Dedifferentiated amniotic fluid mesenchymal stem cell (primary cell): ENCODE measurements around the gene BLNK.
A peak's percentile ranks its signal among the peaks of the same experiment; 100 is the strongest.
"Not testable (repeated sequence)": the region's sequence is repeated elsewhere in the genome, so short reads cannot be mapped to it uniquely, and the experiment has no call there.

Source experiments
- DNase-seq: peaks from one replicate; pipeline ENCODE4 v3.0.0-alpha.2; 2016; ENCODE audit errors: extremely low spot score

The BLNK gene

GRCh38 chr10:96225119-96225518, 46.2 kb downstream of the BLNK start:
- DNase-seq: no peak

GRCh38 chr10:96222908-96223307, 48.5 kb downstream of the BLNK start:
- DNase-seq: no peak

- no peak for DNase-seq
Measured at GRCh38 chr10:96222441-96222840, 48.9 kb downstream of the BLNK start.

DNA sequence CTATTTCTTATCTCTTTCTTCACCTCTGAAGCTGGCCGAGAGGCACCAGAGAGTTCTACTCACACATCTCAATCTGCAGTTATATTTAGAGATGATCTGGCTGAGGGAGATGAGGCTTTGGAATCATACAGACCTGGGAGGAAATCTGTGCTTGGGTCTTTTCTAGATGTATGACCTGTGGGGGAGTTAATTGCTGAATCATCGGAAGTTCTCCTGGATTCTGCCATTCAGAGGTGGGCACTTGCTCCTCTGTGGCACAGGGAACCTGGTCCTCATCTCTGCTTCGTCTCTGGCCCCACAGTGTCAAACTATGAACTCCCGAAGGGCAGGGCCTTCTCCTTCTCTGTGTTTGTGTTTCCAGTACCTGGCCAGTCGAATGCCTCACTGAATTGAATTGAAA, 52.5 kb downstream of the BLNK start:
- no peak for DNase-seq

DNA sequence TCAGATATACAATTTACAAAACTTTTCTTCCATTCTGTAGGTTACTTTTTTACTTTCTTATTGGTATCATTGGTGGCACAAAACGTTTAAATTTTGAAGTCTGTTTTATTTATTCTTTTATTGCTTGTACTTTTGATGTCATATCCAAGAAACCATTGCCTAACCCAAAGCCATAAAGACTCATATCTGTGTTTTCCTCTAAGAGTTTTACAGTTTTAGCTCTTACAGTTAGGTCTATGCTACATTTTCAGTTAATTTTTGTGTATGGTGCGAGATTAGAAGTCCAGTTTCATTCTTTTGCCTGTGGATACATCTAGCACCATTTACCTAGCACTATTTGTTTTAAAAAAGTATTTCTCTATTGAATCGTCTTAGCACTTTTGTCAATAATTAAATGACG, 53.7 kb downstream of the BLNK start:
- no peak for DNase-seq

- DNase-seq: no peak
Measured at GRCh38 chr10:96216775-96217174, 54.6 kb downstream of the BLNK start.

DNA sequence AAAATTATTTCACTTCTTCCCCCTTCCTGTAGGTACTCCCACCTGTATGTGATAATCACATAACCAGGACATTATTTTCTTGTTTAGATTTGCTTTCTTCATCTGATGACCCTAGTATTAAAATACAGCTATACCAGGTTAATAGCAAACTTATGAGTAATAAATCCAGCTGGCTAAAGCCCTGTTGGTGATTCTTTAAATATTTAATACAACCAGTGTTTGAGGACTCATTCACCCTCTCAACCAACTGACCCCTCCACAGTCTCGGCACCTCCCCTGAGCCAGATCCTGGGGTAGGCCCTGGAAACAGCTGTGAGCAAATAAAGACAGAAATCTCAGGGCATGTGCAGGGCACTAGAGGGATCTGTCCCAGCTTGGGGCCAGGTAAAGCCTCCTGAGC, 58.5 kb downstream of the BLNK start:
- DNase-seq: no peak

- no peak for DNase-seq
Measured at GRCh38 chr10:96211764-96212163, 59.6 kb downstream of the BLNK start.

DNA sequence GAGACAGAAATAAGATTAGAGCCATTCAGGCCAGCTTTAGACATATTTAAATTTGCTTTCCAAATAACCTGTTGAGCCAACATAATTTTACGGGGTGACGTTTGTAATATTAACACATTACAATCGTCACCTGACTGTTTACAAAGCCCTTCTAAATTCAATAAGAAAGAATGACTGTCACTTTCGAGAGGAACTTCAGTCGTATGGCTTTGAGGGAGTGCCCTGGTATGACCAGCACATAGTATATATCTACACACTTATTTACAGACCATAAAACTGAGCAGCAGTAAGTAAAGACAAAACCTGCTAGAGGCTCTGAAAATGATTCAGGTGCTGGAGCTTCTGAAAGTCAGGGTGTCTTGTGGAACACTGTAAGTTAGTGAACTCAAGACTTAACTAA, 62.4 kb downstream of the BLNK start:
- no peak for DNase-seq

DNA sequence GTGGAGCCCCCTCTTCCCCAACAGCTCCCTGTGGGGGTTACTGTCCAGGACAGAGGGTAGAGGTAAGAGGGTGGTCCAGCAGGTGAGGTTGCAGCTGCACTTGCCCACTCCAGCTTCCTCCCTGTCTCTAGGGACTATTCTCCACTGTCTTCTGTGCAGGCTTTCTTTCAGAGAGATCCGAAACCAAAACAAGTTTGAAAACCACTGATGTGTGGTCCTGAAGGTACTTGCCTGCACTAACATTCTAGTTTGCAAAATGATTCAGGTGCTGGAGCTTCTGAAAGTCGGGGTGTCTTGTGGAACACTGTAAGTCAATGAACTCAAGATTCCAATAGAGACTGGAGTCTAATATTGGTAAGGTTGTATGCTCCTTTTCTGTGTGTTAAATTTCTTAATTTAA, 63.1 kb downstream of the BLNK start:
- no peak for DNase-seq

GRCh38 chr10:96205580-96205979, 65.8 kb downstream of the BLNK start:
- no peak for DNase-seq

DNA sequence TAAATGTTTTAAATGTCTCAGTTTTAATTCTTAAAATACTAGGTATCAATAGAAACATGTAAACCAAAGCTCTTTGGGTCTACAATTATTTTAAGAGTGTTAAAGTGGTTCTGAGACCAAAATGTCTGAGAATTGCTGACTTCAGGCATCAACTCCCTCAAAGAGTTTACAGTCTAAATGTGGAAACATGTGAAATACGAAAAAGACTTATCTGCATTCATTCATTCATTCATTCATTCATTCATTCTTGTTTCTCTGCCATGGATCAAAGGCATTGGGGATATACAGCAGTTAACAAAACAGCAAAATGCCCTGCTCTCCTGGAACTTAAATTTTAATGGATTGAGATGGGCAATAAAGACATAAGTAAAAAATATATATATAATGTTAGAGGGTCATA, 69.8 kb downstream of the BLNK start:
- DNase-seq: no peak

GRCh38 chr10:96189505-96189904, 81.9 kb downstream of the BLNK start:
- not testable (repeated sequence) for DNase-seq

- no peak for DNase-seq
Measured at GRCh38 chr10:96188916-96189315, 82.5 kb downstream of the BLNK start.

DNA sequence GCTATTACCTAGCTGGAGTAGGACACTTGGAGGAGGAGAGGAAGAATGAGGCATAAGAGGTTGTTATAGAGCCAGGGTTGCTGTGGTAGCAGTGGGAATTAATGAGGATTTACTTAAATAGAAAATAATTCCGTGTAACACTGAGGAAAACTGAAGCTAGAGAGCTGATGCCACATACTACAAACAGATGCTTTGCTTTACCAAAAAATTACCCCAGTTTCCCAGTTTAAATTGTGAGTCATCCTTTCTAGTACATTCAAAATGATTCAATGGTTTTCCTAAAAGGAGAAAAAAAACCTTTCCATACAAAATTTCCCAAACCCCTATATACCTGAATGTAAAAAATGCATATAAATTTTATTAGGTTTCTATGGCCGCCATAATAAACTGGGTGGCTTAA, 82.9 kb downstream of the BLNK start:
- no peak for DNase-seq

- no peak for DNase-seq
Measured at GRCh38 chr10:96176985-96177384, 94.4 kb downstream of the BLNK start.

GRCh38 chr10:96172666-96173065, 98.7 kb downstream of the BLNK start:
- no peak for DNase-seq

- no peak for DNase-seq
Measured at GRCh38 chr10:96170230-96170629, 101.1 kb downstream of the BLNK start.

DNA sequence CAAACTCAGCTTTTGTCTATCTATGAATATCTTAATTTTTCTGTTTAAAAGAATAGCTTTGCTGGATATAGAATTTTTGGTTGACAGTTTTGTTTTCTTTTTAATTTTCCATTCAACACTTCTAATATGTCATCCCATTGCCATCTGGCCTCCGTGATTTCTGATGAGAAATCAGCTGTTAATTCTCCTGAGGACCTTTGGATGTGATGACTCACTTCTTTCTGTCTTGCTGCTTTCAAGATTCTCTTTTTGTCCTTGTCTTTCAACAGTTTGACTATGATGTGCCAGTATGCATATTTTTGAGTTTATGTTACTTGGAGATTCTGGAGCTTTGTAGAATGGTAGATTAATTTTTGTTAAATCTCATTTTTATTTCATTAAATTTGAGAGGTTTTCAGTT, 102.8 kb downstream of the BLNK start:
- DNase-seq: peak; percentile 6

DNA sequence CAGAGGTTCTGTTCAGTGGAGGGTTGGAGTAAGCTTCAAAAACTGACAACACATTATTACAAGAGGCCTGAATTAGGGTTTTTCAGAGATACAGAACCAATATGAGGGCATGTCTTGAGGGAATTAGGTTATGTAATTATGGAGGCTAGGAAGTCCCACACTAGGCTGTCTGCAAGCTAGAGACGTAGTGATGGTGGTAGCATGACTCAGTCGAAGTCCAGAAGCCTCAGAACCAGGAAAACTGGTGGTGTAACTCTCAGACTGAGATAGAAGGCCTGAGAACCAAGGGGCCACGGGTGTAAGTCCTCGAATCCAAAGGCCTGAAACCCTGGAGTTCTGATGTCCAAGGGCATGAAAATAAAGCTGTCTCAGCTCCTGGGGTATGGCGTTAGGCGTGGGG, 105.6 kb downstream of the BLNK start:
- DNase-seq: no peak

GRCh38 chr10:96153070-96153469, 118.3 kb downstream of the BLNK start:
- no peak for DNase-seq

DNA sequence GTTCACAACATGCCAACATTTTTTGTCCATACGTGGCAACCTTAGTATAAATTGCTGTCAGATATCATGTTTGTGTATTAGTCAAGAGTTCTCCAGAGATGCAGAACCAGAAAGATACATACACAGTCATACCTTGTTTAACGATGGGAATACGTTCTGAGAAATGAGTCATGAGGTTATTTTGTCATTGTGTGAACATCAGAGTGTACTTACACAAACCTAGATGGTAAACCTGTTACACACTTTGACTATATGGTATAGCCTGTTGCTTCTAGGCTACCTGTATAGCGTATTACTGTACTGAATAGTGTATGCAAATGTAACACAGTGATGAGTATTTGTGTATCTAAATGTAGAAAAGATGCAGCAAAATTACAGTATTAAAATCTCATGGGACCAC, 118.9 kb downstream of the BLNK start:
- no peak for DNase-seq
